Adrenal gland (tissue), 5 donors: ENCODE measurements around the gene LRBA.

Experiments used
- CTCF ChIP-seq, 6 experiments: fragments of 450-650 bp in 4 of 6; fragments of 200-600 bp in 2 of 6; sonication (generic) in 1 of 6; IDR thresholded peaks; 1 replicate in 5 of 6; 2 replicates in 1 of 6; pipeline versions ENCODE4 v1.5.1 to v1.8.0; 2016 to 2021; ENCODE audit warnings: antibody characterized with exemption in 6 of 6, mild to moderate bottlenecking in 2 of 6, moderate library complexity in 1 of 6
- POLR2A ChIP-seq, 2 donors: fragments of 450-650 bp; IDR thresholded peaks; one replicate each; pipeline ENCODE4 v1.6.1; 2017; ENCODE audit warnings: antibody characterized with exemption in 2 of 2, mild to moderate bottlenecking in 2 of 2, moderate library complexity in 1 of 2
- donor health status: DM: no; HTN: no; CAD: no.

GRCh38 chr4:150710770-150711375, 304.2 kb downstream of the LRBA start:
- TF ChIP-seq CTCF (IDR thresholded peaks at IDR 0.05) (no peak), POLR2A (IDR thresholded peaks at IDR 0.05) (no peak)
